OCI-LY7 (cell line): ENCODE measurements around the gene KNSTRN. TPM values are rescaled to one million over a fixed set of nuclear protein-coding genes. Genes with fewer than 3 reads are reported as not detected.

Source experiments
- BruUV-seq: library from RNA; stranded (reverse); fragments of 400-500 nt; replicated peaks from 2 replicates; lab custom pipeline; 2021; lab: Mats Ljungman, UMichigan
- CTCF ChIA-PET: fragments of 300-600 bp; sonication (Branson Sonifier 250); formaldehyde crosslinking; loops from one replicate; lab custom pipeline; 2022; ENCODE audit warnings: antibody characterized with exemption; ENCODE audit not compliant: unreplicated experiment; lab: Charles Lee
- POLR2A ChIA-PET: fragments of 300-600 bp; sonication (Branson Sonifier 250); formaldehyde crosslinking; loops from one replicate; lab custom pipeline; 2022; ENCODE audit warnings: antibody characterized with exemption; lab: Charles Lee
- DNase-seq: peaks from one replicate; pipeline ENCODE4 v3.0.0-alpha.2; 2015; ENCODE audit warnings: low spot score
- H2AFZ ChIP-seq: fragments of 200-600 bp; sonication (generic), shearing (Covaris generic); 2 replicates; pipeline ENCODE4 v1.6.1; 2014; ENCODE audit warnings: mild to moderate bottlenecking, antibody characterized with exemption, low read length, moderate library complexity
- H3K27ac ChIP-seq: fragments of 200-600 bp; sonication (generic); 2 replicates; pipeline ENCODE4 v1.5.1; 2014; ENCODE audit warnings: mixed run types, low read depth, mild to moderate bottlenecking, moderate library complexity, low read length, inconsistent platforms; ENCODE audit not compliant: poor library complexity, severe bottlenecking
- H3K36me3 ChIP-seq: fragments of 200-600 bp; sonication (generic); 2 replicates; pipeline ENCODE4 v1.6.1; 2014; ENCODE audit warnings: mild to moderate bottlenecking, antibody characterized with exemption, low read length, moderate library complexity, mixed read lengths; ENCODE audit not compliant: insufficient read depth
- H3K4me1 ChIP-seq: fragments of 200-600 bp; sonication (generic); 2 replicates; pipeline ENCODE4 v1.5.1; 2014; ENCODE audit warnings: mild to moderate bottlenecking, low read length; ENCODE audit not compliant: insufficient read depth, poor library complexity, severe bottlenecking
- H3K4me2 ChIP-seq: fragments of 200-600 bp; sonication (generic); 2 replicates; pipeline ENCODE4 v1.6.1; 2014; ENCODE audit warnings: mild to moderate bottlenecking, low read length
- H3K4me3 ChIP-seq: fragments of 200-600 bp; sonication (generic); 2 replicates; pipeline ENCODE4 v1.5.1; 2014; ENCODE audit warnings: mild to moderate bottlenecking, low read depth, low read length; ENCODE audit not compliant: poor library complexity, severe bottlenecking
- H3K79me2 ChIP-seq: fragments of 200-600 bp; sonication (generic); 2 replicates; pipeline ENCODE4 v1.6.1; 2016; ENCODE audit warnings: low read depth, mild to moderate bottlenecking, low read length, moderate library complexity, mixed read lengths; ENCODE audit not compliant: insufficient read depth
- H3K9me2 ChIP-seq: fragments of 200-600 bp; sonication (generic); 2 replicates; pipeline ENCODE4 v1.6.1; 2016; ENCODE audit warnings: mild to moderate bottlenecking, low read length, mixed read lengths; ENCODE audit not compliant: insufficient read depth
- H3K9me3 ChIP-seq: fragments of 200-600 bp; sonication (generic); 2 replicates; pipeline ENCODE4 v1.6.1; 2014; ENCODE audit warnings: mild to moderate bottlenecking, mixed run types, low read length, mixed read lengths
- H4K20me1 ChIP-seq: fragments of 200-600 bp; sonication (generic); 2 replicates; pipeline ENCODE4 v1.6.1; 2014; ENCODE audit warnings: mild to moderate bottlenecking, antibody characterized with exemption, low read length, moderate library complexity, mixed read lengths; ENCODE audit not compliant: insufficient read depth
- EZH2phosphoT487 ChIP-seq: fragments of 200-600 bp; sonication (generic); IDR thresholded peaks from 2 replicates; pipeline ENCODE4 v1.6.1; 2018; ENCODE audit warnings: low read depth, borderline replicate concordance, mild to moderate bottlenecking, mixed run types, antibody characterized with exemption, low read length, moderate library complexity, mixed read lengths
- intact Hi-C: fragments of 100-400 bp; cut with micrococcal nuclease; formaldehyde crosslinking; loops from one replicate; pipeline ENCODE4 v1.10.0; 2022; ENCODE audit not compliant: unreplicated experiment
- total RNA-seq, 2 experiments: library from RNA; depleted of rRNA in 1 of 2; stranded (reverse); fragments of >200 nt in 1 of 2; shearing (Covaris generic) in 1 of 2; gene quantifications; 2 replicates each; pipeline ENCODE4 v1.2.3, GENCODE V29; 2014 to 2022
- TF ChIP-seq, protein P1 (sequence below): fragments of 200-600 bp; sonication (generic); conservative IDR thresholded peaks from 2 replicates; pipeline ENCODE4 v1.5.1; 2014; ENCODE audit warnings: mild to moderate bottlenecking, antibody characterized with exemption, low read length, moderate library complexity, mixed read lengths

Gene KNSTRN
- total RNA-seq, 2 experiments from 2014 or later = 89.6 to 106 TPM

DNA sequence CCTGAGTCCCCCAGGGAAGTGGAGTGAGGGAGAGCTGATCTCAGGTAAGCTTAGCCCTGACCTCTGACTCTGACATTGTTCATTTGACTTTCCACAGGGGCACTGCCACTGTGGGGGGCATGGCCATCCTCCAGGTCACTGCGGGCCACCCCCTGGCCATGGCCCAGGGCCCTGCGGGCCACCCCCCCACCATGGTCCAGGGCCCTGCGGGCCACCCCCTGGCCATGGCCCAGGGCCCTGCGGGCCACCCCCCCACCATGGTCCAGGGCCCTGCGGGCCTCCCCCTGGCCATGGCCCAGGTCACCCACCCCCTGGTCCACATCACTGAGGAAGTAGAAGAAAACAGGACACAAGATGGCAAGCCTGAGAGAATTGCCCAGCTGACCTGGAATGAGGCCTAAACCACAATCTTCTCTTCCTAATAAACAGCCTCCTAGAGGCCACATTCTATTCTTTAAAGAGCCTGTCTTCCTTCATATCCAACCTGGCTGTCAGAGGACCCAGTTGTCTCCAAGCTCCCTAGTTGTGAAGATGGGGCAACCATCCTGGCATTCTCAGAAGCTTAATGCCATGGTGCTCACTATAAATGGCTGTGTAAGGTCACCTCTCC, 26.4 kb upstream of the KNSTRN start:
- no peak overlapping the region for H3K4me3 ChIP-seq
- H4K20me1 ChIP-seq = no peaks in the 10 kb centered on the region
- no peaks in the 10 kb centered on the region for H3K9me2 ChIP-seq
- H3K4me2 ChIP-seq = no peak overlapping the region
- peaks cover 11% of the 10 kb centered on the region for H3K4me1 ChIP-seq
- H3K9me3 ChIP-seq = no peaks in the 10 kb centered on the region
- no peaks in the 10 kb centered on the region for H3K79me2 ChIP-seq
- intact Hi-C loops = no loop called here
- BruUV-seq = no TSS peak
- H3K36me3 ChIP-seq = no peaks in the 10 kb centered on the region
- POLR2A ChIA-PET = no interaction called here
- CTCF ChIA-PET = no interaction called here
- H2AFZ ChIP-seq = no peak overlapping the region
- no peak for DNase-seq
- TF ChIP-seq, protein P1, sequence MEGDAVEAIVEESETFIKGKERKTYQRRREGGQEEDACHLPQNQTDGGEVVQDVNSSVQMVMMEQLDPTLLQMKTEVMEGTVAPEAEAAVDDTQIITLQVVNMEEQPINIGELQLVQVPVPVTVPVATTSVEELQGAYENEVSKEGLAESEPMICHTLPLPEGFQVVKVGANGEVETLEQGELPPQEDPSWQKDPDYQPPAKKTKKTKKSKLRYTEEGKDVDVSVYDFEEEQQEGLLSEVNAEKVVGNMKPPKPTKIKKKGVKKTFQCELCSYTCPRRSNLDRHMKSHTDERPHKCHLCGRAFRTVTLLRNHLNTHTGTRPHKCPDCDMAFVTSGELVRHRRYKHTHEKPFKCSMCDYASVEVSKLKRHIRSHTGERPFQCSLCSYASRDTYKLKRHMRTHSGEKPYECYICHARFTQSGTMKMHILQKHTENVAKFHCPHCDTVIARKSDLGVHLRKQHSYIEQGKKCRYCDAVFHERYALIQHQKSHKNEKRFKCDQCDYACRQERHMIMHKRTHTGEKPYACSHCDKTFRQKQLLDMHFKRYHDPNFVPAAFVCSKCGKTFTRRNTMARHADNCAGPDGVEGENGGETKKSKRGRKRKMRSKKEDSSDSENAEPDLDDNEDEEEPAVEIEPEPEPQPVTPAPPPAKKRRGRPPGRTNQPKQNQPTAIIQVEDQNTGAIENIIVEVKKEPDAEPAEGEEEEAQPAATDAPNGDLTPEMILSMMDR = no peak
- no peak for TF ChIP-seq EZH2phosphoT487
- no peak overlapping the region for H3K27ac ChIP-seq

DNA sequence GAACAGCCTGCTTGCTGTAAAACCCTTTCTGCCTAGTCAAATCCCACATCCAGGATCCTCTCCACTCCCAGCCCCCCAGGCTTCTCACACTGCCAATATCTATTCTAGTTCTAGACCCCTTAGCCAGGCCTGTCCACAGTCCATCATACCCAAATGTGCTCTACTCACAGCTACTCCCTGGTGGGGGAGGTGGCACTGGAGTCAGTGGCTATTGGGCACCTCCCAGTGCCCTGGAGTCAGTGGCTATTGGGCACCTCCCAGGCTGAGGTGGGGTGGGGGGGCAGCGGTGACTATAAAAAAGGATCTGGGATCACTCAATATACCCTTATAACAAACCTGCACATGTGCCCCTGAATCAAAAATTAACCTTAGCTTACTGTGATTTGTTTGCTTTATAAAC, 25.3 kb upstream of the KNSTRN start:
- TF ChIP-seq, protein P1 = no peak
- no peak for TF ChIP-seq EZH2phosphoT487
- no peak for DNase-seq
- H2AFZ ChIP-seq = peak overlapping the region; percentile 74; the same call in 1 of the 2 replicates
- H3K36me3 ChIP-seq = no peaks in the 10 kb centered on the region
- H4K20me1 ChIP-seq = no peaks in the 10 kb centered on the region
- H3K79me2 ChIP-seq = no peaks in the 10 kb centered on the region
- ChIA-PET POLR2A (interaction anchor here (0.9 to 1.2 kb wide), 2 partner anchors 14 to 26 kb away, joined by 3 to 4 read pairs; partner anchors contain the start of gene KNSTRN), CTCF (no interaction called here)
- H3K27ac ChIP-seq = no peak overlapping the region
- H3K9me2 ChIP-seq = no peaks in the 10 kb centered on the region
- no TSS peak for BruUV-seq
- H3K9me3 ChIP-seq = no peaks in the 10 kb centered on the region
- peak overlapping the region; percentile 96 for H3K4me2 ChIP-seq
- H3K4me3 ChIP-seq = peak overlapping the region; percentile 80
- intact Hi-C loops = no loop called here
- H3K4me1 ChIP-seq = peaks cover 11% of the 10 kb centered on the region

DNA sequence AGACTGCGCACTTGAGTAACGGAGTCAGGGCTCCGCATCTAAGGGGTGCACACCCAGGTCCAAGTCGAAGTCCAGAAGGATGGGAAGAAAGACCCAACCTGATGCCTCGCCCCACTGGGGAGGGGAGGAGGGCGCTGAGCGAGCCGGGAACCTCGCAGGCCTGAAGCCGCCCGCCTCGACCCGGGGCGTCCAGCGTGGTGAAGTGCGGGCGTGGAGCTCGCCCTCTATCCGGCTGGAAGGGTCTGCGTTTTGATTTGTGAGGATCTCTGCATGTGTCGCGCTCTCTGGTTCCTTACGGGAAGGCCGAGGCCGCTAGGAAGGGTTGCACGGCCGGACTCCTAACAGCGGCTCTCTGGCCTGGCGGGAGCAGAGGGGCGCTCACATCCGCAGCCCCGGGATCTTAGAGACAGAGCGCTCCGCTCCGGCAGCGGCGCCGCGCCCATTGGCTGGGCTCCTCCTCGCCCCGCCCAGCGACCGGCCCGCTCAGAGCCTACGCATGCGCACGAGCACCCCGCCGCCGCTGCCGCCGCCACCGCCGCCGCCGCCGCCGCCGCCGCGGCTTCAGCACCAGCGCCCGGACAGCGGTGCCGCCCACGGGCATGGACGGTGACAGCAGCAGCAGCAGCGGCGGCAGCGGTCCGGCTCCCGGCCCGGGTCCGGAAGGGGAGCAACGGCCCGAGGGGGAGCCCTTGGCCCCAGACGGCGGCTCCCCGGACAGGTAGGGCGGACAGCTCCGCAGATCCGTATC, 24.6 kb upstream of the KNSTRN start, which contains the start of gene DISP2:
TSS of gene DISP2 (plus strand) at position 497 of the 748 bp plus-strand sequence. CDS start at position 600, 103 bp downstream.
- intact Hi-C loops = no loop called here
- TF ChIP-seq, protein P1 = no peak
- TF ChIP-seq EZH2phosphoT487 = no peak

More for the DNA sequence above, 24.6 kb upstream of the KNSTRN start, which contains the start of gene DISP2:
- Histone ChIP-seq H3K4me3 (peak within 1 kb of the TSS; percentile 80), H3K36me3 (no peaks in the 10 kb centered on the region), H3K9me3 (no peaks in the 10 kb centered on the region), H3K4me2 (peak within 1 kb of the TSS; percentile 96), H3K27ac (no peak within 1 kb of the TSS), H2AFZ (peak within 1 kb of the TSS; percentile 74), H3K79me2 (no peaks in the 10 kb centered on the region), H4K20me1 (no peaks in the 10 kb centered on the region), H3K9me2 (no peaks in the 10 kb centered on the region), H3K4me1 (peaks cover 11% of the 10 kb centered on the region)
- peak; percentile 91 for DNase-seq
- ChIA-PET CTCF (interaction anchor here (0.7 kb wide), 1 partner anchor 49 kb away, joined by 3 read pairs; no protein-coding TSS in a partner anchor), POLR2A (interaction anchor here (0.9 to 1.2 kb wide), 2 partner anchors 14 to 25 kb away, joined by 3 to 4 read pairs; partner anchors contain the start of gene KNSTRN)
- BruUV-seq = no TSS peak
